SK-N-SH (cell line): ENCODE measurements around the gene CDH16. TPM values are rescaled to one million over a fixed set of nuclear protein-coding genes. Genes with fewer than 3 reads are reported as not detected.

Experiments used
- CTCF ChIA-PET: fragments of 300-600, 350-600 bp; formaldehyde crosslinking; extraction: SDS; loops from one replicate; lab custom pipeline; 2021; lab: Yijun Ruan, JAX
- POLR2A ChIA-PET: fragments of 350-600 bp; sonication (Branson Sonifier 250); formaldehyde crosslinking; extraction: SDS; loops from one replicate; lab custom pipeline; 2020; ENCODE audit warnings: antibody characterized with exemption, inconsistent platforms; lab: Yijun Ruan, JAX
- DNase-seq: peaks from one replicate; pipeline ENCODE4 v3.0.0; 2012
- H2AFZ ChIP-seq: fragments of 200-600 bp; sonication (generic); 2 replicates; pipeline ENCODE4 v1.8.1; 2016; ENCODE audit warnings: antibody characterized with exemption, mild to moderate bottlenecking, low read depth
- H3F3A ChIP-seq: fragments of 200-600 bp; sonication (generic); replicated peaks from 2 replicates; pipeline ENCODE3; 2016; ENCODE audit warnings: antibody characterized with exemption, mild to moderate bottlenecking; ENCODE audit not compliant: insufficient read depth
- H3K27ac ChIP-seq, 2 experiments: fragments of 200-500 bp in 1 of 2; fragments of 200-600 bp in 1 of 2; sonication (Bioruptor generic) in 1 of 2; sonication (generic), shearing (Covaris generic) in 1 of 2; 2 replicates each; pipeline versions ENCODE4 v1.5.1 to v1.6.1; 2014 to 2016; ENCODE audit warnings: low read depth in 2 of 2, inconsistent platforms in 1 of 2, low read length in 1 of 2, mild to moderate bottlenecking in 1 of 2, mixed read lengths in 1 of 2
- H3K27me3 ChIP-seq: fragments of 200-600 bp; sonication (generic), shearing (Covaris generic); 2 replicates; pipeline ENCODE4 v1.6.1; 2016; ENCODE audit warnings: mixed run types; ENCODE audit not compliant: insufficient read depth
- H3K36me3 ChIP-seq, 2 experiments: fragments of 200-500 bp in 1 of 2; fragments of 200-600 bp in 1 of 2; sonication (Bioruptor generic) in 1 of 2; sonication (generic) in 1 of 2; replicated peaks in 1 of 2; 2 replicates each; pipeline versions ENCODE3 to v1.5.1; 2014 to 2016; ENCODE audit warnings: low read length in 1 of 2, mild to moderate bottlenecking in 1 of 2; ENCODE audit not compliant: insufficient read depth in 2 of 2, control insufficient read depth in 1 of 2
- H3K4me1 ChIP-seq, 2 experiments: fragments of 200-500 bp in 1 of 2; fragments of 200-600 bp in 1 of 2; sonication (Bioruptor generic) in 1 of 2; sonication (generic), shearing (Covaris generic) in 1 of 2; 2 replicates each; pipeline versions ENCODE4 v1.5.1 to v1.6.1; 2014 to 2016; ENCODE audit warnings: low read depth in 1 of 2, low read length in 1 of 2, mixed run types in 1 of 2; ENCODE audit not compliant: insufficient read depth in 2 of 2, control insufficient read depth in 1 of 2
- H3K4me2 ChIP-seq: fragments of 200-600 bp; sonication (generic), shearing (Covaris generic); 2 replicates; pipeline ENCODE4 v1.6.1; 2017; ENCODE audit warnings: mixed run types
- H3K4me3 ChIP-seq, 2 experiments: fragments of 200-500 bp in 1 of 2; fragments of 200-600 bp in 1 of 2; sonication (Bioruptor generic) in 1 of 2; sonication (generic), shearing (Covaris generic) in 1 of 2; 2 replicates each; pipeline versions ENCODE4 v1.5.1 to v1.8.1; 2014 to 2016; ENCODE audit warnings: low read depth in 2 of 2, inconsistent platforms in 1 of 2, low read length in 1 of 2, mild to moderate bottlenecking in 1 of 2, mixed read lengths in 1 of 2, moderate library complexity in 1 of 2
- H3K79me2 ChIP-seq: fragments of 200-600 bp; sonication (generic); 2 replicates; pipeline ENCODE4 v1.8.1; 2017; ENCODE audit warnings: mild to moderate bottlenecking; ENCODE audit not compliant: insufficient read depth
- H3K9ac ChIP-seq: fragments of 200-600 bp; sonication (generic); 2 replicates; pipeline ENCODE4 v1.6.1; 2017; ENCODE audit warnings: mixed run types
- H3K9me2 ChIP-seq: fragments of 200-600 bp; sonication (generic); 2 replicates; pipeline ENCODE4 v1.6.1; 2017; ENCODE audit warnings: mixed run types
- H3K9me3 ChIP-seq: fragments of 200-600 bp; sonication (generic); 2 replicates; pipeline ENCODE4 v1.6.1; 2017; ENCODE audit warnings: mixed run types, mild to moderate bottlenecking, moderate library complexity
- H4K20me1 ChIP-seq: fragments of 200-600 bp; sonication (generic); 2 replicates; pipeline ENCODE4 v1.6.1; 2017; ENCODE audit warnings: mild to moderate bottlenecking, mixed run types; ENCODE audit not compliant: insufficient read depth
- CHD2 ChIP-seq: fragments of 150-350 bp; IDR thresholded peaks from 2 replicates; pipeline ENCODE4 v1.6.1; 2018; ENCODE audit warnings: low read length; ENCODE audit not compliant: partially characterized antibody
- CTCF ChIP-seq: fragments of 200-600 bp; sonication (generic); IDR thresholded peaks from 2 replicates; pipeline ENCODE4 v1.6.1; 2017; ENCODE audit warnings: antibody characterized with exemption, mild to moderate bottlenecking, moderate library complexity
- ELF1 ChIP-seq: IDR thresholded peaks from 2 replicates; pipeline ENCODE4 v1.4.0; 2012
- EP300 ChIP-seq, 2 experiments: IDR thresholded peaks; 2 replicates each; pipeline versions ENCODE4 v1.4.0 to v1.6.1; 2012; ENCODE audit warnings: borderline replicate concordance in 1 of 2, low read depth in 1 of 2, low read length in 1 of 2
- FOSL2 ChIP-seq: IDR thresholded peaks from 2 replicates; pipeline ENCODE4 v1.4.0; 2012; ENCODE audit warnings: low read depth, mild to moderate bottlenecking, moderate library complexity, borderline replicate concordance
- FOXJ3 ChIP-seq: sonication (generic); formaldehyde crosslinking; IDR thresholded peaks from 2 replicates; pipeline ENCODE4 v1.5.1; 2020; ENCODE audit warnings: mild to moderate bottlenecking, missing genetic modification reagents
- GABPA ChIP-seq: IDR thresholded peaks from 2 replicates; pipeline ENCODE4 v1.4.0; 2012; ENCODE audit warnings: low read depth, mild to moderate bottlenecking
- GATA2 ChIP-seq: sonication (generic); formaldehyde crosslinking; IDR thresholded peaks from 2 replicates; pipeline ENCODE4 v1.5.0; 2020; ENCODE audit warnings: mild to moderate bottlenecking, missing genetic modification reagents
- IRF3 ChIP-seq: fragments of 150-350 bp; IDR thresholded peaks from 2 replicates; pipeline ENCODE4 v1.6.1; 2016; ENCODE audit warnings: mild to moderate bottlenecking, low read depth, low read length
- JUND ChIP-seq: IDR thresholded peaks from 2 replicates; pipeline ENCODE4 v1.4.0; 2012
- MAX ChIP-seq: IDR thresholded peaks from 2 replicates; pipeline ENCODE4 v1.4.0; 2012; ENCODE audit warnings: low read depth
- MXI1 ChIP-seq: IDR thresholded peaks from 2 replicates; pipeline ENCODE4 v1.6.1; 2012; ENCODE audit warnings: mild to moderate bottlenecking, low read depth, low read length, improper control_type of control experiment
- NFIC ChIP-seq: IDR thresholded peaks from 2 replicates; pipeline ENCODE4 v1.4.0; 2012; ENCODE audit warnings: borderline replicate concordance
- POLR2AphosphoS5 ChIP-seq: IDR thresholded peaks from 2 replicates; pipeline ENCODE4 v1.6.1; 2012; ENCODE audit warnings: low read depth, low read length
- RAD21 ChIP-seq: IDR thresholded peaks from 2 replicates; pipeline ENCODE4 v1.6.1; 2012; ENCODE audit warnings: mild to moderate bottlenecking, low read length
- RFX5 ChIP-seq: IDR thresholded peaks from 2 replicates; pipeline ENCODE4 v1.6.1; 2012; ENCODE audit warnings: mild to moderate bottlenecking, improper control_type of control experiment, low read length
- RXRA ChIP-seq: IDR thresholded peaks from 2 replicates; pipeline ENCODE4 v1.4.0; 2012; ENCODE audit warnings: low read depth, mild to moderate bottlenecking, borderline replicate concordance
- SMC3 ChIP-seq: IDR thresholded peaks from 2 replicates; pipeline ENCODE4 v1.6.1; 2012; ENCODE audit warnings: low read depth, low read length, improper control_type of control experiment
- TAF1 ChIP-seq: IDR thresholded peaks from 2 replicates; pipeline ENCODE4 v1.6.1; 2012; ENCODE audit warnings: low read depth, mild to moderate bottlenecking, low read length, moderate library complexity, borderline replicate concordance
- TCF12 ChIP-seq: IDR thresholded peaks from 2 replicates; pipeline ENCODE4 v1.4.0; 2012
- YY1 ChIP-seq: IDR thresholded peaks from 2 replicates; pipeline ENCODE4 v1.4.0; 2012; ENCODE audit warnings: low read depth, mild to moderate bottlenecking
- whole genome bisulfite sequencing: methylation state at CpG from one replicate; pipeline ENCODE4 v1.1.6; 2017; ENCODE audit warnings: low lambda C conversion rate; 5-methylcytosine and 5-hydroxymethylcytosine counted together
- polyA plus RNA-seq, 3 experiments: library from polyadenylated mRNA; depleted of rRNA; stranded (reverse); fragments of >200 nt; gene quantifications; 2 replicates each; pipeline ENCODE4 v1.2.3, GENCODE V29; 2012
- TF ChIP-seq, protein P1 (sequence below): IDR thresholded peaks from 2 replicates; pipeline ENCODE4 v1.4.0; 2012; ENCODE audit warnings: low read depth, borderline replicate concordance
- TF ChIP-seq, protein P2 (sequence below): IDR thresholded peaks from 2 replicates; pipeline ENCODE4; 2012
- TF ChIP-seq, protein P3 (sequence below): IDR thresholded peaks from 2 replicates; pipeline ENCODE4 v1.4.0; 2012; ENCODE audit warnings: low read depth, borderline replicate concordance

Gene CDH16
- polyA plus RNA-seq, 1 of the 3 experiments (the other 2 are of a cell fraction) = not detected

DNA sequence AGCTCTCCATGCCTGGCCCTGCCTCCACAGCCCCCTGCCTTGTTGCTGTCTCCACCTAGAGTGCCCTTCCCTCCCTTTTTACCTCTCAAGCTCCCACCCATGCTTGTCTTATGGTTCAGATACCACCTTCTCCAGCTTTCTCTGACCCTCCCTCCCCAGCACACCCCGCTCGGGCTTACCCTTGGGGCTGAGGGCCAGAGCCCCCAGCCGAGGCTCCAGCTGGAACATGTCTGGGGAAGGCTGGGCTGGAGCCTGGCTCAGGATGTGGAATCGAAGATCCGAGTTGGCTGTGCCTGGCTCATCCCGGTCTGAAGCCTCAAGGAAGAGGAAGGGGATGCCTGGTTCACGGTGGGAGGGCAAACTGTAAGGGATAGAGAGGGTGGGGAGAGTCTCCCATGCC lies 3.6 kb downstream of the CDH16 start:
- CTCF ChIA-PET = interaction anchor here (1.0 to 1.2 kb wide), 2 partner anchors 13 to 20 kb away, joined by 4 to 6 read pairs; no protein-coding TSS in a partner anchor

GRCh38 chr16:66914541-66914940 lies 4.1 kb downstream of the CDH16 start:
- 89% methylated on average over 7 of the region's 7 CpGs for WGBS
- H3K9me3 ChIP-seq = no peaks in the 10 kb centered on the region
- ChIA-PET CTCF (interaction anchor here (1.0 to 1.2 kb wide), 2 partner anchors 14 to 19 kb away, joined by 4 to 6 read pairs; no protein-coding TSS in a partner anchor), POLR2A (no interaction called here)
- no peak overlapping the region for H3K4me2 ChIP-seq
- no peaks in the 10 kb centered on the region for H3K9me2 ChIP-seq
- no peak overlapping the region for H3K9ac ChIP-seq
- no peaks in the 10 kb centered on the region for H4K20me1 ChIP-seq
- no peaks in the 10 kb centered on the region for H3K27me3 ChIP-seq
- no peak overlapping the region for H3K27ac ChIP-seq
- DNase-seq = no peak
- H3F3A ChIP-seq = no peaks in the 10 kb centered on the region
- no peak overlapping the region for H2AFZ ChIP-seq
- no peaks in the 10 kb centered on the region for H3K79me2 ChIP-seq
- H3K4me3 ChIP-seq = no peak overlapping the region
- no peaks in the 10 kb centered on the region for H3K36me3 ChIP-seq
- H3K4me1 ChIP-seq = no peaks in the 10 kb centered on the region
- TF ChIP-seq CTCF (no peak), ELF1 (no peak), POLR2AphosphoS5 (no peak), IRF3 (no peak), RXRA (no peak), GATA2 (no peak), EP300 (IDR thresholded peaks at IDR 0.05; ENCODE audit: borderline replicate concordance in 1 of 2, low read depth in 1 of 2, low read length in 1 of 2) (no peak), YY1 (no peak), GABPA (no peak), MXI1 (no peak)
- TF ChIP-seq, protein P1, sequence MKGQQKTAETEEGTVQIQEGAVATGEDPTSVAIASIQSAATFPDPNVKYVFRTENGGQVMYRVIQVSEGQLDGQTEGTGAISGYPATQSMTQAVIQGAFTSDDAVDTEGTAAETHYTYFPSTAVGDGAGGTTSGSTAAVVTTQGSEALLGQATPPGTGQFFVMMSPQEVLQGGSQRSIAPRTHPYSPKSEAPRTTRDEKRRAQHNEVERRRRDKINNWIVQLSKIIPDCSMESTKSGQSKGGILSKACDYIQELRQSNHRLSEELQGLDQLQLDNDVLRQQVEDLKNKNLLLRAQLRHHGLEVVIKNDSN = no peak
- TF ChIP-seq, protein P2, sequence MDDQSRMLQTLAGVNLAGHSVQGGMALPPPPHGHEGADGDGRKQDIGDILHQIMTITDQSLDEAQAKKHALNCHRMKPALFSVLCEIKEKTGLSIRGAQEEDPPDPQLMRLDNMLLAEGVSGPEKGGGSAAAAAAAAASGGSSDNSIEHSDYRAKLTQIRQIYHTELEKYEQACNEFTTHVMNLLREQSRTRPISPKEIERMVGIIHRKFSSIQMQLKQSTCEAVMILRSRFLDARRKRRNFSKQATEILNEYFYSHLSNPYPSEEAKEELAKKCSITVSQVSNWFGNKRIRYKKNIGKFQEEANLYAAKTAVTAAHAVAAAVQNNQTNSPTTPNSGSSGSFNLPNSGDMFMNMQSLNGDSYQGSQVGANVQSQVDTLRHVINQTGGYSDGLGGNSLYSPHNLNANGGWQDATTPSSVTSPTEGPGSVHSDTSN = no peak

More for the DNA sequence above, 3.6 kb downstream of the CDH16 start:
- H3K4me3 ChIP-seq = no peak overlapping the region
- no peaks in the 10 kb centered on the region for H4K20me1 ChIP-seq
- no peak overlapping the region for H3K9ac ChIP-seq
- no peak overlapping the region for H2AFZ ChIP-seq
- no peaks in the 10 kb centered on the region for H3F3A ChIP-seq
- POLR2A ChIA-PET = no interaction called here
- no peak for DNase-seq
- H3K36me3 ChIP-seq = no peaks in the 10 kb centered on the region
- TF ChIP-seq FOSL2 = no peak
- TF ChIP-seq, protein P3, sequence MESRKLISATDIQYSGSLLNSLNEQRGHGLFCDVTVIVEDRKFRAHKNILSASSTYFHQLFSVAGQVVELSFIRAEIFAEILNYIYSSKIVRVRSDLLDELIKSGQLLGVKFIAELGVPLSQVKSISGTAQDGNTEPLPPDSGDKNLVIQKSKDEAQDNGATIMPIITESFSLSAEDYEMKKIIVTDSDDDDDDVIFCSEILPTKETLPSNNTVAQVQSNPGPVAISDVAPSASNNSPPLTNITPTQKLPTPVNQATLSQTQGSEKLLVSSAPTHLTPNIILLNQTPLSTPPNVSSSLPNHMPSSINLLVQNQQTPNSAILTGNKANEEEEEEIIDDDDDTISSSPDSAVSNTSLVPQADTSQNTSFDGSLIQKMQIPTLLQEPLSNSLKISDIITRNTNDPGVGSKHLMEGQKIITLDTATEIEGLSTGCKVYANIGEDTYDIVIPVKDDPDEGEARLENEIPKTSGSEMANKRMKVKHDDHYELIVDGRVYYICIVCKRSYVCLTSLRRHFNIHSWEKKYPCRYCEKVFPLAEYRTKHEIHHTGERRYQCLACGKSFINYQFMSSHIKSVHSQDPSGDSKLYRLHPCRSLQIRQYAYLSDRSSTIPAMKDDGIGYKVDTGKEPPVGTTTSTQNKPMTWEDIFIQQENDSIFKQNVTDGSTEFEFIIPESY = no peak
- TF ChIP-seq POLR2AphosphoS5 = no peak
- TF ChIP-seq RFX5 = no peak
- no peak for TF ChIP-seq FOXJ3
- no peak for TF ChIP-seq TAF1
- TF ChIP-seq TCF12 = no peak
- TF ChIP-seq RXRA = no peak
- no peak for TF ChIP-seq MAX
- TF ChIP-seq ELF1 = no peak
- TF ChIP-seq SMC3 = no peak
- TF ChIP-seq EP300 (IDR thresholded peaks at IDR 0.05; ENCODE audit: borderline replicate concordance in 1 of 2, low read depth in 1 of 2, low read length in 1 of 2) = no peak
- TF ChIP-seq NFIC = no peak
- no peak for TF ChIP-seq CHD2
- no peak for TF ChIP-seq RAD21
- TF ChIP-seq JUND = no peak
- TF ChIP-seq, all 33 proteins: peak for 0
- H3K27ac ChIP-seq = no peak overlapping the region
- H3K9me3 ChIP-seq = no peaks in the 10 kb centered on the region
- H3K4me2 ChIP-seq = no peak overlapping the region
- no peaks in the 10 kb centered on the region for H3K79me2 ChIP-seq
- H3K9me2 ChIP-seq = no peaks in the 10 kb centered on the region
- WGBS = 31% methylated on average over 7 of the region's 7 CpGs
- H3K27me3 ChIP-seq = no peaks in the 10 kb centered on the region
- no peaks in the 10 kb centered on the region; a peak in 1 of 4 replicates for H3K4me1 ChIP-seq
